Measurements from ENCODE around the gene FBXW7. TPM values are rescaled to one million over a fixed set of nuclear protein-coding genes. Genes with fewer than 3 reads are reported as not detected.

Gene FBXW7
- total and polyA plus RNA-seq, 2 of the 8 experiments (the other 6 are each of a cell fraction or from before 2014, with no cell fraction given) = 6.0 to 26.7 TPM

DNA sequence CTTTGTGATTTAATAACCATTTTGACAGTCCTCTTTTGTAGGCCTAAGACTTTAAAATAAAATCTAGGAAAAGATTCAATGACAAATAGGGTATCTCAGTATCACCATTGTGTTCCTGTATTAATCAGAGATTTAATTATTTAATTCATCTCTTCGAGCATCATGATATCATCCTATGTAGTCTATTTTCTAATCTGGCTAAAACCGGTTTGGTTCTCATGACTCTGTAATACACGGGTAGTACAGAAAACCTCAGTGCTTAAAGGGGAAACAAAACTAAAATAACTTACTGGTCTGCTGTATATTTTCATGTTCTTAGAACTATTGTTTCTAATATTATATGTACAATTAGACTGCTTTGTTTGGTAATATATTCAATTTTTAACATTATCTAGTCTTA lies 23.7 kb upstream of the FBXW7 start (continued):
- no peak for TF ChIP-seq EP300 (IDR thresholded peaks at IDR 0.05; ENCODE audit: borderline replicate concordance in 1 of 2, low read depth in 2 of 2, low read length in 2 of 2)
- no peak for TF ChIP-seq KDM5A (IDR thresholded peaks at IDR 0.05; ENCODE audit: low read length)
- no peak for TF ChIP-seq TCF12 (IDR thresholded peaks at IDR 0.05; ENCODE audit: low read depth, low read length)
